WERI-Rb-1 (cell line): ENCODE data around the gene ZDHHC19.
"Not testable (repeated sequence)": the region's sequence is repeated elsewhere in the genome, so short reads cannot be mapped to it uniquely, and the experiment has no call there.

Experiments used
- DNase-seq: peaks from one replicate; pipeline ENCODE4 v3.0.0-alpha.2; 2020
- H3K27ac ChIP-seq: fragments of 250-450 bp; sonication (Bioruptor Pico); 2 replicates; pipeline ENCODE4 v1.5.1; 2020; ENCODE audit warnings: mild to moderate bottlenecking, moderate library complexity
- H3K27me3 ChIP-seq: fragments of 250-450 bp; sonication (Bioruptor Pico); 2 replicates; pipeline ENCODE4 v1.5.1; 2021; ENCODE audit warnings: mild to moderate bottlenecking, low read depth, moderate library complexity; ENCODE audit not compliant: insufficient read depth, severe bottlenecking
- H3K36me3 ChIP-seq: fragments of 250-450 bp; sonication (Bioruptor Pico); 2 replicates; pipeline ENCODE4 v1.5.1; 2020; ENCODE audit warnings: mild to moderate bottlenecking, moderate library complexity
- H3K4me3 ChIP-seq: 2 replicates; pipeline ENCODE4 v1.5.1; 2011; ENCODE audit warnings: low read depth, mild to moderate bottlenecking, control low read depth, low read length
- H3K9me3 ChIP-seq: fragments of 250-450 bp; sonication (Bioruptor Pico); 2 replicates; pipeline ENCODE4 v1.5.1; 2021; ENCODE audit warnings: mild to moderate bottlenecking, moderate library complexity; ENCODE audit not compliant: severe bottlenecking
- TF ChIP-seq, protein P1 (sequence below): IDR thresholded peaks from 2 replicates; pipeline ENCODE4 v1.5.1; 2011; ENCODE audit warnings: low read depth, mild to moderate bottlenecking, control low read depth, inconsistent platforms, low read length

Gene ZDHHC19

DNA sequence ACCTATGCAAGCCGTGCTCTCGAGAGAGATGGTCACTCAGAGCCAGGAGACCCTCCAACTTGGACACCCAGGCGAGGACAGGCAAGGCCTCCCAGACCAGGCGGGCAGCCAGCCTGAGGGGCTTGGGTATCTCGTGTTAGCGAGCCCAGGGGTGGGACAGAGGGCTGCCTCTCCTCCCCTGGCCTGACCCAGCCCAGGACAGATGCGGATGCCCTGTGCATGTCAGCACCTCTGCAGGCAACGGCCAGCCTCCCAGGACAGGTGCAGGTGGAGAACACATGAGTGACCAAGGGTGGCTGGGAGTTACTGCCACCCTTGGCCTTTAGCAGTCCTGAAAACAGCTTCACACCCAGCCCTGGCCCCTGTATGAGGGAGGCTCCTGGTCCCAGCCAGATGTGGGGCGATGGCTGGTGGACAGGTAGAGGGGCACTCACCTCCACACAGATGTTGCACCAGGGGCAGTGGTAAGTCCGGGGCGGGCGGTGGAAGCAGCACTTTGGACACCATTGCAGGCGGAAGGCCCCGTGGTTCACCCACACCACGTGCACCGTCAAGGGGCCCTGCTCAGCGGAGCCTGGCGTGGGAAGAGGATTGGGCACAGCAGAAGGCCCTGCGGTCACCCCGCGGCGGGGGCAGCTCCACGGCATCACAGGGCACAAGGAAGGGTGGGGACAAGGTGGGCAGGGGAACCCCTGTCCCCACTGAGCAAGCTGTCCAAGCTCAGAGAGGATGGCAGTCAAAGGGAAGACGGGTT, 2.1 kb downstream of the ZDHHC19 start:
- H3K9me3 ChIP-seq: no peaks in the 10 kb centered on the region
- no peak overlapping the region for H3K27ac ChIP-seq

DNA sequence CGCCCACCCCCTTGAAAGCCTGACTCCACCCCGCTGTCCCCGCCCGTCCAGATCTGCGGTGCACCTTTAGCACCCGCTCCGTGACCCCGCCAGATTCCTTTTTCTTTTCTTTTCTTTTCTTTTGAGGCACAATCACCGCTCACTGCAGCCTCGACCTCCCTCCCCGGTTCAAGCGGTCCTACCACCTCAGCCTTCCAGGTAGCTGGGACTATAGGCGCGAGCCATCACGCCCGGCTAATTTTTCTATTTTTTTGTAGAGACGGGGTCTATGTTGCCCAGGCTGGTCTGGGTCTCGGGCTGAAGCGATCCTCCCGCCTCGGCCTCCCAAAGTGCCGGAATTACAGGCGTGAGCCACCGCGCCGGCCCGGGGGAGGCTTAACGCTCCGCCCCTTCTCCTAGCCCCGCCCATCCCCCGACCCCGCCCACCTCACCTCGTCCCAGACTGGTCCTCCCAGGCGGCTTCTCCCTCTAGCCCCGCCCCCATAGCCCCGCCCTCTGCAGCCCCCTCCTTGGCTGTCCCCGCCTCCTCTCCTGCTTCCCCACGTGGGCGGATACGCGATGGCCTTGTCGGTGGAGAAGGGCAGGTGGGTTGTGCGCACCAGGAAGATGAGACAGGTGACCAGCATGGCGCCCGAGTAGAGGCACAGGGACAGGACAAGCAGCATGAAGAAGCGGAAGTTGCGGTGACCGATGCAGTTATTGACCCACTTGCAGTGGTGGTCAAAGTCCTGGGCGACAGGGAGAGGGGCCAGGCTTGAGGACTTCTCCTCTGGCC, 3.2 kb downstream of the ZDHHC19 start:
- Histone ChIP-seq H3K27me3 (no peaks in the 10 kb centered on the region), H3K36me3 (no peaks in the 10 kb centered on the region), H3K4me3 (no peak overlapping the region), H3K9me3 (no peaks in the 10 kb centered on the region), H3K27ac (no peak overlapping the region)
- TF ChIP-seq, protein P1, sequence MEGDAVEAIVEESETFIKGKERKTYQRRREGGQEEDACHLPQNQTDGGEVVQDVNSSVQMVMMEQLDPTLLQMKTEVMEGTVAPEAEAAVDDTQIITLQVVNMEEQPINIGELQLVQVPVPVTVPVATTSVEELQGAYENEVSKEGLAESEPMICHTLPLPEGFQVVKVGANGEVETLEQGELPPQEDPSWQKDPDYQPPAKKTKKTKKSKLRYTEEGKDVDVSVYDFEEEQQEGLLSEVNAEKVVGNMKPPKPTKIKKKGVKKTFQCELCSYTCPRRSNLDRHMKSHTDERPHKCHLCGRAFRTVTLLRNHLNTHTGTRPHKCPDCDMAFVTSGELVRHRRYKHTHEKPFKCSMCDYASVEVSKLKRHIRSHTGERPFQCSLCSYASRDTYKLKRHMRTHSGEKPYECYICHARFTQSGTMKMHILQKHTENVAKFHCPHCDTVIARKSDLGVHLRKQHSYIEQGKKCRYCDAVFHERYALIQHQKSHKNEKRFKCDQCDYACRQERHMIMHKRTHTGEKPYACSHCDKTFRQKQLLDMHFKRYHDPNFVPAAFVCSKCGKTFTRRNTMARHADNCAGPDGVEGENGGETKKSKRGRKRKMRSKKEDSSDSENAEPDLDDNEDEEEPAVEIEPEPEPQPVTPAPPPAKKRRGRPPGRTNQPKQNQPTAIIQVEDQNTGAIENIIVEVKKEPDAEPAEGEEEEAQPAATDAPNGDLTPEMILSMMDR: no peak
- DNase-seq: no peak

More for the DNA sequence above, 2.1 kb downstream of the ZDHHC19 start:
- Histone ChIP-seq H3K36me3 (no peaks in the 10 kb centered on the region), H3K27me3 (no peaks in the 10 kb centered on the region), H3K4me3 (no peak overlapping the region)
- no peak for DNase-seq
- TF ChIP-seq, protein P1: no peak

DNA sequence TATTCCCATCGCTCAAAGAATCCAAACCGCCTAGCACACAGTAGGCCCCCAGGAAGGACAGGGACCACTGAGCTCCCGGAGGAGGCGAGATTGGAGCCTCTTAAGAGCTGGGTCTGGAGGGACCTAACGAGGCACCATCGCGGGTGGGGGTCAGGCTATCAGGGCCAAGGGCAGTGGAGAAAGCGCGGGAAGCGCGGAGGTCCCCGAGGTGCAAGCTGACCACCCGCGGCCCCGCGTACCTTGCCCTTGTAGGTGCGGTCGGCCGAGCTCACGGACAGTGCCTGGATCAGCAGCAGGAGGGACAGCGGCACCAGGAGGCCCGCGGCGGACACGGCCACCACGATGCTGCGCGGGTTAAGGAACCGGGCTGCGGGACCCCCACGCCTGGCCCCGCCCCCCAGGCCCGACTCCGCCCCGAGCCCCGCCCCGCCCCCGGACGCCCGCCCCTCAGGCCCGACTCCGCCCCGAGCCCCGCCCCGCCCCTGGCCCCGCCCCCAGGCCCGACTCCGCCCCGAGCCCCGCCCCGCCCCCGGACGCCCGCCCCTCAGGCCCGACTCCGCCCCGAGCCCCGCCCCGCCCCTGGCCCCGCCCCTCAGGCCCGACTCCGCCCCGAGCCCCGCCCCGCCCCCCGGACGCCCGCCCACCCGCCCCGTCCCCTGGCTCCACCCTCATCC, 3.9 kb downstream of the ZDHHC19 start:
- no peaks in the 10 kb centered on the region for H3K27me3 ChIP-seq
- H3K4me3 ChIP-seq: no peak overlapping the region
- H3K36me3 ChIP-seq: no peaks in the 10 kb centered on the region
- TF ChIP-seq, protein P1: no peak
- no peak for DNase-seq
- H3K27ac ChIP-seq: no peak overlapping the region
- no peaks in the 10 kb centered on the region for H3K9me3 ChIP-seq

DNA sequence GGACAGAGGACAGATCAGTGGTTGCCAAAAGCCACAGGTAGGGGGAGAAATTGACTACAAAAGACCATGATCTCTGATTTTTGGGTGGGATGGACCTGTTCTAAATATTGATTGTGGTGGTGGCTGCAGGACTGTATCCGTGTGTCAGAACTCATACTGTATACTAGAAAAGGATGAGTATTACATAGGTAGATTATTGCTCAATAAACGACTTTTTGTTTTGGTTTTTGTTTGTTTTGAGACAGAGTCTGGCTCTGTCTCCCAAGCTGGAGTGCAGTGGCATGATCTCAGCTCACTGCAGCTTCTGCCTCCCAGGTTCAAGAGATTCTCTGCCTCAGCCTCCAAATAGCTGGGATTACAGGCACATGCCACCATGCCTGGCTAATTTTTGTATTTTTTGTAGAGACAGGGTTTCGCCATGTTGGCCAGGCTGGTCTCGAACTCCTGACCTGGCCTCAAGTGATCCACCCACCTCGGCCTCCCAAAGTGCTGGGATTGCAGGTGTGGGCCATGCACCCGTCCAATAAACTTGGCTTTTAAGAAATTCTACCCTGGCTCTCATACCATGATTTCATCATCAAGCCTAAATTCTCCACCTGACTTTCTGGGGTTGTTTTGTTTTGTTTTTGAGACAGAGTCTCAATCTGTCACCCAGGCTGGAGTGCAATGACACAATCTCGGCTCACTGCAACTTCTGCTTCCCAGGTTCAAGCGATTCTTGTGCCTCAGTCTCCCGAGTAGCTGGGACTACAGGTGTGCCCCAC, 5.6 kb downstream of the ZDHHC19 start:
- not testable (repeated sequence) for DNase-seq, H3K27ac ChIP-seq, H3K4me3 ChIP-seq, H3K9me3 ChIP-seq, H3K36me3 ChIP-seq, H3K27me3 ChIP-seq

DNA sequence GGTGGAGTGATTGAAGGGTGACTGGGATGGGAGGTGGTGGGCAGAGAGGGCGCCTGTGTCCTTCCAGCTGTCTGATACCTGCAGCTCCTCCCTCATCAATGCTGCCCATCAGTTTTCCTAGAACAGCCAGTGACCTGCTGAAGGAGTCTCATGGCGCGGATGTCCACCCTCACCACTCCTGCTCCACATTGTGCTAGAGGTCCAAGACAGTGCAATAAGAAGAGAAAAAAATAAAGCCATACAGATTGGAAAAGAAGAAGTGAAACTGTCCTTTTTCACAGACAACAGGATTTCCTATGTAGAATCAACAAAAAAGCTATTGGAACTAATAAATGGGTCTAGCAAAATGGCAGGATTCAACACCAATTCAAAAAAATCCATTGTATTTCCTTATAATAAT, 7.4 kb downstream of the ZDHHC19 start:
- no peak for DNase-seq
- Histone ChIP-seq H3K36me3 (no peaks in the 10 kb centered on the region), H3K4me3 (no peak overlapping the region), H3K27ac (no peak overlapping the region), H3K9me3 (no peaks in the 10 kb centered on the region), H3K27me3 (no peaks in the 10 kb centered on the region)
- TF ChIP-seq, protein P1: no peak

DNA sequence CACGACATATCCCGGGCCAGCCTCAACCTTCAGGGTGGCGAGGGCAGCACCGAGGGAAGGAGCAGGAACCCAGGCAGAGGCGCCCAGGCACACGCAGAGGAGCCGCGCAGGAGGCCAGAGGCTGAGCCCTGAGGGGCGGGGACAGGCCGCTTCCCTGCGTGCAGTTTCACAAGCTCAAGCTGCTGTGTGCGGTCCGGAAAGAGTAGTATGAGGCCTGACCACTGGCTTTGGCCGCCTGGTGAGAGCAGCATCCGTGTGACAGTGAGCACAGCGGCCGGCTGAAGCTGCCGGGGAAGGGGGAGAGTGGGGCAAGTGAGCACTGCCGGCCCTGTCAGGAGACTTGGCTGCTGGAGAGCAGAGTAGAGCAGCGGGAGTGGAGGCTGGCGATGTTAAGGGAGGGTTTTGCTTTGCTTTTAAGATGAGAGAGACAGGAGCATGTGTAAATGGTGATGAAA, 8.7 kb downstream of the ZDHHC19 start:
- no peak for DNase-seq
- Histone ChIP-seq H3K9me3 (no peaks in the 10 kb centered on the region), H3K27ac (no peak overlapping the region), H3K27me3 (no peaks in the 10 kb centered on the region), H3K36me3 (no peaks in the 10 kb centered on the region), H3K4me3 (no peak overlapping the region)
- TF ChIP-seq, protein P1: no peak
